HG02588 (cell line): ENCODE data around the gene CLEC1A.

Experiments used
- ATAC-seq: cut with Tn5 transposase; IDR thresholded peaks from one replicate; pipeline ENCODE4 v1.9.1; 2021; ENCODE audit warnings: mild to moderate bottlenecking, moderate library complexity; ENCODE audit not compliant: unreplicated experiment

Gene CLEC1A

DNA sequence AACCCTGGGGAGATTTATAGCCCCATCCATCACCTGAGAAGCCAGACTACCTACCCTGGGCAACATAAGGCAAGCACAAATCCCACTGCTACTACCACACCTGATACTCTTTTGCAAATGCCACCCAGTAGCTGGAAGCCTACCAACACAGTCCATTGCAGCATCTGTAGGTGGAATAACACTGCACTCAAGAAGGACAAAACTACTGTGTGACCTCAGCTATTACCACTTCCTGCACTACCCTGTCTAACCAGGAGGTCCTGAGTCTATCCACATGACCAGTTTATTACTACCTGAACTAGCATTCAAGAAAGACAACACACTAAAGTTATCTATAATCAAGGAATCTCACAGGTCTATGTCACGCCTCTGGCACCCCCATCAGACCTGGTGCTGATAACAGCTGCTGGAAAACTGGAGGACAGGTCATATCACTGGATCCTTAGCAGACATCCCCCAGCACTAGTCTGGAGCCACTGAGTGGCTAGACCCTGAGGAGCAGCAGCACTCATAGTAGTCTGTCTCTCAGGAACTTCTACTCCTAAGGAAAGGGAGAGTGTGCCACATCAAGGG, 2.9 kb upstream of the CLEC1A start:
- no peak for ATAC-seq

DNA sequence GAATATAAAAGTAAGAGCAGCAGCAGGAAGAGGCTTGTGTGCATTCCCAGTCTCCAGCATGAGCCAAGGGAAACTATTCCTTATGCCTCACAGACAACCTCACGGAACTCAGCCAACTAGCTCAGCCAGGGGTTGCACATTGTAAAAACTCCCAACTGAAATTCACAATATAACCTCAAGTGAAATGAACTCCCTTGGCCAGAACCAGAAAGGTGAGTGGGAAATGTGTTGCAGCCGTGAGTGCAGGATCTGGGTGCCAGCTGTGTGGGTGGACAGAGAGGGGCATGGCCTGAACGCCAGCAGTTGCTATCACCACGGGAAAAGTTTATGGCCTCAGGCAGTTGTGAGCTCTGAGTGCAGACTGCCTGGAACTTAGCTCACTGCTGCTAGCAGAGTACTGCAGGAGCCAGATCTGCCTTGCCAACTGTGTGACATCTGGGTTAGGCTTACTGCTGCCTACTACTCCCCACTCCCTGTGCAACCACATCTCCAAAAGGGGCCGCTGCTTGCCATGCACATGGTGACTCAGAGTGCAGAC, 2.3 kb upstream of the CLEC1A start:
- no peak for ATAC-seq

DNA sequence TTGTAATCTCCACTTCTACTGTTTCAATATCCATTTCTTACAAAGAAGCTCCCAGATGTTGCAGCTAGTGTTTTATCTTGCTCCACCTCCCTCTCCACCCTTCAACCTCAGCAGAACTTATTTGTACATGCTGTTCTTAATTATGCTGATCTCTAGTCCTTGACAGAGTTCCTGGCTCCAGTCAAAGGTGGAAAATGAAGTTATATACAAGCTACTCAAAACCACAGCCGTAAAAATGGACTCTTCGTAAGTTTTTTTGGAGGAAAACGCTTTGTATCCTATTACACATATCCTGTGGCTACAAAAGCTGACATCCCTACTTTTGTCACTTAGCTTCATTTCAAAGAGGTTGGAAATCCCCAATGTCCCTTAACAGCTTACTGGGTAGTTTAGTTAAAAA, 1.3 kb downstream of the CLEC1A start:
- no peak for ATAC-seq

DNA sequence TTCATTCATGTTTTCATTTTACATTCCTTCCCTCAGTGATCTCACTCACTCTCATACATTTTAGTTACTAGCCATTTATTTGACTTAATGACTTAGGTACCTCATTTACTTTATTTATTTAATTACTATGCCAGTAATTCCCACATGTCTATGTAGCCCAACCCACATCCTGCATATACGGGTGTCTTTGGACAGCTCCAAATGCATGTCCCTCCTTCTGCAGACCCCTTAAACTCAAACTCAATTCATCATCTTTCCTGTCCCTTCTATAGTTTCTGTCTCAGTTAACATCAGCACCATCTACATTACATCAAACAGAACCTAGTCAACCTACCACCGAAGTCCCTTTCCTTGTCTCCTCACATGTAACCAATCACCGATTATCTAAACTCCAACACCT, 2.8 kb downstream of the CLEC1A start:
- no peak for ATAC-seq

DNA sequence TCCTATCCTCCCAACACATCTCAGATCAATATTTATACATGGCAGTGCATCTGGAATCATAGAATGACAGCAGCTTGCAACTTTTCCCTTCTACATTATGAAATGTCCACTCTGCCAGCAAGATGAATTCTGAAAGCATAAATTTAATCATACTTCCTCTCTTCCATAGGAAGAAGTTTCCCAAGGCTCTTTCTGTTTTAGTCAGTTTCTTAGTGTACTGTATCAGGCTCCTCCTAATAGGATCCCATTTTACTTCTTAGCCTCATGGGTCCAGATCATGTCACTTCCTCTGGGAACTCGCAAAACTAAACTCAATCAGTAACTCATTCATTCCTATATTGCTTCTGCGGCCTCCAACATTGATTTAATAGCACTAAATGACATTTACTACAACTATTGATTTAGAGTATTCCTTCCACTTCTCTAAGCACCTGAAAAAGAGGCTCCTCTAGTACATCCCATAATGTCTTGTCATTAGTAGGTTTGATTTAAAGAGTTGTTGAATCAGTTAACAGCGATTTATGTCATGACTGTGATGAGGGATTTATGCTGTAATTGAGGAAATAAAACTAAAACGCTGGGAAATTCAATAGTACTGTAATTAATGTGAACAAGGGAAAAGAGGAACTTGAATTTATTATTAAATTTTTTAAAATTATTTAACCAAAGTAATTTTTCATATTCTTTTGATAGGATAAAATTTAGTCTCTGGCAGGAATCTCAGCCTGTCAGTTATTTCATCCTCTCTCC, 4.0 kb downstream of the CLEC1A start:
- no peak for ATAC-seq

DNA sequence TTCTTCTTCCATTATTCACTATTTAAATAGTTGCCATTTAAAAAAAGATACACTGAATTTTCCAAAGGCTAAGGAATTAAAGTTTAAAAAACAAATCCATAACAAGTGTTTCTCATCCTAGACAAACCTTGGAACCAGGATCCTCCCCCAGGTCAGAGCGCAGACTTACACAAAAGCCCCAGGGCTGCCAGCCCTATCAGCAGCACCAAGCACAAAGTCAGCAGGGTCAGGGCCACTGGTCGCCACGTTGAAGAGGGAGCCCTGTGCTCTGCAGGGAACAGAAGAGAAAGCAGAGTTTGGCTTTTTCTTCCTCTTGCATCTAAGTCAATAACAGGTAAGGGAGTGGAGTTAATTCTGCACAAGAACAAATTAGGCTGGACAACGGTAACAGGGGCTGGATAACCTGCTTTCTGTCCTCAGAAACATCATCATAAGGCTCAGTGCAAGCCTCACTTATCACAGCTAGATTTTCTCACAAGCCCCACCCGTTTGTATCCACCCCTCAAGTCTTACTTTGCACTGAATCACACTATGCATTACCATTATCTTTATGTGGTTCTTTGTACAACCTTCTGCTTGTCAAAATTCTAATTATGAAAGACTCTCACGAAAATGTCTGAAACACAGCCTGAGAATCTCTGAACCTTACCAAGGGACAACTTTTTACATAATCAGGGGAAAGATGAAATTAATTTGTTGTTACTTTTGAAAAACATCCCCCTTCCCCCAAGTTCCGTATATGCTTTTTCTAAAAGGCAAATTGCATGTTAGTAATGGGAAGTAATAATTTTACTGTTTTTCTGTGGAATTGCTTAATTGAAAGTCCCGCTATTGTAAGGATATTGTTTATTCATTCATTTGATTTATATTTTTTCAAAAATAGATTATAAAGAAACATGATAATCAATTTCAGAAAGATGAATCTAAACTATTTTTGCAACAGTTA, 9.6 kb downstream of the CLEC1A start:
- ATAC-seq: no peak

DNA sequence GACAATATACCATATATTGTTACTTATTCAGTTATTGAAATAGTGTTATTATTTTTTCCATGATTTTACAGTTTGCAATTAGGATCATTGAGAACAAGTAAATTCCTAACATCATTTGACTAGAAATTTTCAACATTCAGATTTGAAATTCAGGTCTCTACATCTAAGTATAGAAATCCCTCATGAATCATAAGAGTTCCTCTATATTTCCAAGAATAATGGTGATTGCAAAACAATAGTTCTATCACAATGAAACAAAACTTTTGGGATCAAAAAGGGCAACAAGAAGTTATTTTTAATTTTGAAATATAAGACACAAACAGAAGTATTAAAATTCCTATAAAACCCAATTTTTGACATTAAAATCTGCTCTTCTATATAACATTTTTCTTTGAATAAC, 10.8 kb downstream of the CLEC1A start:
- ATAC-seq: no peak

DNA sequence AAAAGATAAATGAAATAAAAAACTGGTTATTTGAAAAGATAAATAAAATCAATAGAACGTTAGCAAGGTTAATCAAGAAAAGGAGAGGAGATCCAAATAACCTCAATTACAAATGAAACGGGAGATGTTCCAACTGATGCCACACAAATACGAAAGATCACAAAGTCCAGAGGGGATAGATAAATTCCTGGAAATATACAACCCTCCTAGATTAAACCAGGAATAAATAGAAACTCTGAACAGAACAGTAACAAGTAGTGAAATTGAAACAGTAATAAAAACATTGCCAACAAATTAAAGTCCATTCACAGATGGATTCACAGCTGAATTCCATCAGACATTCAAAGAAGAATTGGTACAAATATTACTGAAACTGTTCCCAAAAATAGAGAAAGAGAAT, 12.4 kb downstream of the CLEC1A start:
- no peak for ATAC-seq

DNA sequence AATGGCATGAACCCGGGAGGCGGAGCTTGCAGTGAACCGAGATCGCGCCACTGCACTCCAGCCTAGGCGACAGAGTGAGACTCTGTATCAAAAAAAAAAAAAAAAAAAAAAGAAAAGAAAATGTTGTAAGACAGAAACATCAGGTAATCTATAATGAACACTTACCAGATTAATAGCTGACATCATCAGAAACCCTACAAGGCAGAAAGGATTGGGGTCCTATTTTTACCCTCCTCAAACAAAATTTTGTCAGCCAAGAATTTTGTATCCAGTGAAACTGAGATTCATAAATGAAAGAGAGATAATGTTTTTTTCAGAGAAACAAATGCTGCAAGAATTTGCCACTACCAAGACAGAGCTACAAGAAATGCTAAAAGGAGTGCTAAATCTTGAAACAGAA, 14.1 kb downstream of the CLEC1A start:
- ATAC-seq: no peak

DNA sequence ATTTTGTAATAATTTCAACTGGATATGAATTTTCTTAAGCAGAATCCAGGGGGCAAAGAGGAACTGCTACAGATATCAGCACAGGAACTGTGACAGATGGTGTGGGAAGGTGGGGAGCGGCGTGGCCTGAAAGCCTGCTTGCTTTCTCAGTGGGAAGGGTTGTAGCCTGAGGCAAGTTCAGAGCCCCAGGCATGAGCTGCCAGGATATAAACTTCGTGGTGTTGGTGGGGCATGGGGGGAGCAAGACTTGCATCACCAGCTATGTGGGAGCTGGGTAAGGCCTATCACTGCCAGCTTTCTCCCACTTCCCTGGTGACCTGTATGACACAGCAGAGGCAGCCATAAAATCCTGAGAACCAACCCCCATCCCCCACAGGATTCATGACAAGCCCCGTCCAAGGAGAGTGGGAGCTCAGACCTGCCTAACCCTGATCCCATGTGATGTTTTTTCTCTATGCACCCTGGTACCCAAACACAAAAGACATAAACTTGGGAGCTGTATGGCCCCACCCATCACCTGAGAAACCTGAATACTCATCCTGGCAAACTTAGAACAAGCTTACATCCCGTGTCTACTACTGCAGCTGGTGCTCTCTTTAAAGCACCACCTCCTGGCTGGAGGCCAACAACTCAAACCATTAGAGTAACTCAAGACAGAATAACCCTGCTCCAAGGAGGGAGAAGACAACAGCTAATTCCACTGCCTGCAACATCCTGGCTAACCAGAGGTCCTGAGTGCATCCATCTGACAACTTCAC, 16.5 kb downstream of the CLEC1A start:
- ATAC-seq: no peak

DNA sequence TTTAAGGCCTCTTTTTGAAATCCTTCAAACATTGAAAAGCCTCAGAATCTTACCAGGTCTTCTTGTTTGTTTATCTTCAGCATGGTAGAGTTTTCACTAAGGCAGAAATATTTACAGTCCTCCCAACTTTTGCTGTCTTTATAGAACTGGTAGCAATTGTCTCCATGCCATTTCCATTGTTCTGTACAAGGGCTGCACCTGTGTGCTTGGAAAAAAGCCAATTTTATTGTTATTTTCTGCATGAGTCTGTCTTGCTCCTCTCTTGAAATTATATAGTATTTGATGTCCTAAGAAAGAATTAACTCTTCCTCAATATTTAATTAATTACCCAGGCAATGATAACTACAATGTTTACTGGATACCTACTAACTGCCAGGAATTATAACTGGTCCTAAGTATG, 23.3 kb downstream of the CLEC1A start:
- no peak for ATAC-seq

DNA sequence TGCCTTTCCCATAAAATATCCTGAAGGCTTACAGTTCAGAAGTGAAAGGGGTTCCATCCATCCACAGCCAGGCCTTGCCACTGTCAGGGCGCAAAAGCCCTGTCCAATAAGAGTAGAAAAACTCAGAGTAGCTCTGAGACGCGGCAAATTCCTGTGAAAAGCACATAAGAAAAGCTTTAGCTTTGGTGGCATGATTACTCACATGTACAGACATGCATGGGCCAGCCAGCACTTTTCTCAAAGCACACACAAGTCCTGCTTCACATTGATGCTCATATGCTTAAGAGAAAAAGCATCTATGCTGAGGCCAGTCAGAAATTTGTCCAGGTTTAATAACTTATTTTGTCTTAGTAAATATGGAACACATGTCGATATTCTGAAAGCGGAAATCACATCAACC, 25.5 kb downstream of the CLEC1A start:
- no peak for ATAC-seq

DNA sequence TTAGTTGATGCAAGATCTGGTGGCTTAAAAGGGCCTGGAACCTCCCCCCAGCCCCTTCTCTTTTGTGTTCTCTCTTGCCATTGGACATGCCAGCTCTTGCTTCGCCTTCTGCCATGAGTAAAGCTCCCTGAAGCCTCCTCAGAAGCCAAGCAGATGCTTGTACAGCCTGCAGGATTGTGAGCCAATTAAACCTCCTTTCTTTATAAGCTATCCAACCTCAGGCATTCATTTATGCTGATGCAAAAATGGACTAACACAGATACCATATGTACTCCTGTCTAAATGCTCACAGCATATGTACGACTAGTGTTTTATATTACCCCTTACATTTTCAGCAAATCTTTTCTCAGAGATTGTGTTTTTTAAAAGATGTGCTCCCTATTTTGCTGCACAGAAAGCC, 26.7 kb downstream of the CLEC1A start:
- no peak for ATAC-seq

DNA sequence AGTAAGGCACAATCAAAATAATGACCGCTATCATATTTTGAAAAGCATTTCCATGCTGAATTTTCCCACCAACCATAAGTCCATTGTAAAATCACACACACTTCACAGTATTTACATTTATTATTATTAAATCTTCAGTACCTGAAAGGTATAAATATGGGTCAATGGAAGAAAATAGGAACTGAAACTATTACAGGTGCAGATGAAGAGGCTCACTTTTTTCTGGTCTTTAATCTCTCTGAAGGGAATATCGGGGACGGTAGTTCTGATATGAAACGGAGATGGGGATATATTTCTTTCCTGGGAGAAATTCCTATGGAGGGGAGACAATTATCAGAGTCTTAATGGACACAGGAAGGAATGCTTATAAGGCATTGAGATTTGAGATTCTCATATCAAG, 28.4 kb downstream of the CLEC1A start:
- no peak for ATAC-seq

DNA sequence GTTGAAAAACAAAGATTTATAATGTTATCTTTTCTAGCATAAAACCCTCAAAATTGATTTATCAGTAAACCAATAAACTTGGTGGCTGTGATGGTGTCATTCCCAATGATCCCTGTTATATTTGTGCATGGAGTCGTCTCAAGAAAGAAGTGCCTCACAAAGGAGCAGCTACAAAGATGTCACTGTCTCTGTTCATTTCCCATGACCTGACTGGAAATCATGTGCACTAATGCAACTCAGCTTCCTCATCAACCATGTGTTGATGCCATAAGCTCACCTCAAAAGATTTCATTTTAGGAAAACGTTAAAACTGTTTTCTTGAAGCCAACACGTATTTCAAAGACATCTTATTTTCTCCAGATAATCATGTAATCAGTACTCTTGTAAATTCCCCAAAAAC, 28.8 kb downstream of the CLEC1A start:
- ATAC-seq: no peak

DNA sequence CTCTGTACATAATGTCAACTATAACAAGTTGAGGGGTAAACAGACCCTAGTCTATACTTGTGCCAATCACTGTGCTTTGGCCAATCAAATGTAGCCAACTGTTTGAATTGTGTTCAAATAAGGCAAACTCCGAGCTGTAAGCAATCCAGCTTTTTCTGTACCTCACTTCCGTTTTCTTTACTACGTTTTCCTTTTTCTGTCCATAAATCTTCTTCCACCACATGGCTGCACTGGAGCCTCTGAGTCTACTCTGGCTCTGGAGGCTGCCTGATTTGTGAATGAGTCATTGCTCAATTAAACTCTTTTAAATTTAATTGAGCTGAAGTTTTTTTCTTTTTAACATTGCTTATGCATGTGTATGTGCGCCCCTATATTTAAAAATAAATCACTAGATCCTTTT, 29.7 kb downstream of the CLEC1A start:
- no peak for ATAC-seq

DNA sequence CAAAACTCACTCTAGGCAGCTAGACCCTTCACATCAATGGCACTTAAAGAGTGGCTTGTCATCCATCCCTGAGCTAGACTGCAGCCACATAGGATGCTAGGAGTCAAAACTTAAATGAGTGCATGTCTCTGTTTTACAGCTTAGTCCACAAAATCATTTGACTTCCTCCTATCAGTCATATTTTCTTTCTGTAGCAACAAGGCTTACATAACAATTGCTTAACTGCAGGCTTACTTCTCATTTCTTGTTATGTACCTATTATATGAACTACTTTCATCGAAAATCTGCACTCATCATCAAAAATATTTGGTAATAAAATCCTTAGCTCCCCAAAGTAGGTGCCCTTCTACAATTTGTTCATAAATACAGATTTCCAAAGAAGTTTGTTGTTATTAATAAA, 30.1 kb downstream of the CLEC1A start:
- no peak for ATAC-seq

DNA sequence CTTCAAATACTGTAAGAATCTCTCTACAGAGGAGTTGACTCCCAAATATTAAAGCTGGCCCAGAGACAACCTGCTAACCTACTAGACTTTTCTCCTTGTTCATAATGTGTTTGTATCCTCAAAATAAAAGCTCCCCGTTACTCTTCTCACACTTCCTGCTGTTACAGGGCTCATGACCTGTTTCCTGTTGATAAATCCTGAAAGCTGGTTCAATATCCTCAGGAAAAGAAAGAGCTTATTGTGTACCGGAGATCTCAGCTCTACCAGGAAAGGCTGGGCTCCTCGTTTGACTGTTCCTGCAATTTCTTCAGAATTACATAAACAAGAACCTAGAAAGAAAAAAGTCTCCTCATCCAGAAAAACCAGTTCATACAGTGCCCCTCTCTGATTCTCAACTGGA, 30.8 kb downstream of the CLEC1A start:
- ATAC-seq: no peak

DNA sequence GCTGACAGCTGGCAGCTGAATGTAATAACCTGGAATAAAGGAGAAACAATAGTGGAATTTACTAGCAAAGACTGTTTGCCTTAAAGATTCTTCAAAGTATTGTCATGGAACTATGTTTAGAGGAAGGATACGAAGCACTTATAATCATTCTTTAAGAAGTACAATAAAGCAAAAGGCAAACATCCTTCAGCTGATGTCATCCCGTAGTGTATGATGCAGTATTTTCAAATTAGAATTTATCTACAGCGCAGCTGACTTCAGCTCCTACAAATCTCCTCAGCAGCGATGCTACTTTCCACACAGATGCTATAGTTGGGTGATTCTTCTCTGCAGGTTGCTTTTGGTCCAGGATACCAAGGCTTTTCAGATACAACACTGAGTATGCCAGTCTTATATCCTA, 31.5 kb downstream of the CLEC1A start:
- ATAC-seq: no peak

DNA sequence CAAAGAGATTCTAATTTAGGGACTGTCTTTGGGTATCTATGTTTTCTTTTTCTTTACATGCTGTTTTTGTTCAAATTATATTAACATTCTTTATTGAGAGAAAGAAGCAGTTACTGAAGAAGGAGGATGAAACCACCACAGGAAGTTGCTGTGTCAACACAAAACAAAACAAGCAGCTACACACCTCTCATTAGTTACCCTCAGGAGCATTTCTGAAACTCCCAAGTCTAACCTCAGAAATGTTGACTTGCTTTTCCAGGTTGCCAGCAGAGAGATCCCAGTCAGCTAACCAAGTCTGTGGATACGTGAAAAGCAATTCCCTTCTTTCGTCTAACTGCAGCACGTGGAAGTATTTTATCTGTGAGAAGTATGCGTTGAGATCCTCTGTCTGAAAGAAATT, 33.5 kb downstream of the CLEC1A start:
- ATAC-seq: no peak

DNA sequence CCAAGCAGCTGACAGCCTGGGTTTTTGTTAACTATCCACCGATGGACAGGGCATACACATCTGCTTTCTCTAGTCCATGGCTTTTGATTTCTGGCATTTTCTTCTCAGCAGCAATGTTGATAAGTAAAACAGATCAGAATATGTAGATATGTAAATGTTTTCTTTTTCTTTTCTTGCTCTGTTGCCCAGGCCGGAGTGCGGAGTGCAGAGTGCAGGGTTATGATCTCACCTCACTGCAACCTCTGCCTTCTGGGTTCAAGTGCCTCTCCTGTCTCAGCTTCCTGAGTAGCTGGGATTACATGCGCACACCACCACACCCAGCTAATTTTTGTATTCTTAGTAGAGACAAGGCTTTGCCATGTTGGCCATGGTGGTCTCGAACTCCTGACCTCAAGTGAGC, 40.4 kb downstream of the CLEC1A start:
- ATAC-seq: no peak
